Measurements from ENCODE around the gene MERTK.
"Not testable (repeated sequence)": the region's sequence is repeated elsewhere in the genome, so short reads cannot be mapped to it uniquely, and the experiment has no call there.

Gene MERTK

GRCh38 chr2:111945444-111946293 is 47.3 kb downstream of the MERTK start:
- DNase-seq (ENCODE audit: low read depth in 2 of 2), result no peak

- no peak for DNase-seq (ENCODE audit: low read depth in 2 of 2)
Measured at GRCh38 chr2:111946294-111947114, 48.1 kb downstream of the MERTK start.

GRCh38 chr2:111947219-111947618 is 48.8 kb downstream of the MERTK start:
- DNase-seq (ENCODE audit: low read depth in 2 of 2), result no peak

- DNase-seq (ENCODE audit: low read depth in 2 of 2), result no peak
Measured at GRCh38 chr2:111948832-111949231, 50.4 kb downstream of the MERTK start.

GRCh38 chr2:111950236-111950635 is 51.8 kb downstream of the MERTK start:
- no peak for DNase-seq (ENCODE audit: low read depth in 2 of 2)

GRCh38 chr2:111951486-111951885 is 53.1 kb downstream of the MERTK start:
- no peak for DNase-seq (ENCODE audit: low read depth in 2 of 2)

GRCh38 chr2:111952871-111953452 is 54.6 kb downstream of the MERTK start:
- no peak for DNase-seq (ENCODE audit: low read depth in 2 of 2)

- DNase-seq (ENCODE audit: low read depth in 2 of 2), result no peak
Measured at GRCh38 chr2:111954602-111955332, 56.4 kb downstream of the MERTK start.

- no peak for DNase-seq (ENCODE audit: low read depth in 2 of 2)
Measured at GRCh38 chr2:111957872-111958354, 59.5 kb downstream of the MERTK start.

- DNase-seq (ENCODE audit: low read depth in 2 of 2), result no peak
Measured at GRCh38 chr2:111958901-111959300, 60.5 kb downstream of the MERTK start.

- no peak for DNase-seq (ENCODE audit: low read depth in 2 of 2)
Measured at GRCh38 chr2:111961663-111962062, 63.3 kb downstream of the MERTK start.

GRCh38 chr2:111963086-111963485 is 64.7 kb downstream of the MERTK start:
- not testable (repeated sequence) for DNase-seq (ENCODE audit: low read depth in 2 of 2)

GRCh38 chr2:111963508-111963907 is 65.1 kb downstream of the MERTK start:
- not testable (repeated sequence) for DNase-seq (ENCODE audit: low read depth in 2 of 2)

- DNase-seq (ENCODE audit: low read depth in 2 of 2), result no peak
Measured at GRCh38 chr2:111965062-111965461, 66.7 kb downstream of the MERTK start.

- DNase-seq (ENCODE audit: low read depth in 2 of 2), result no peak
Measured at GRCh38 chr2:111966241-111966640, 67.8 kb downstream of the MERTK start.

- no peak for DNase-seq (ENCODE audit: low read depth in 2 of 2)
Measured at GRCh38 chr2:111967018-111967417, 68.6 kb downstream of the MERTK start.

- DNase-seq (ENCODE audit: low read depth in 2 of 2), result no peak
Measured at GRCh38 chr2:111970453-111970852, 72.0 kb downstream of the MERTK start.

- DNase-seq (ENCODE audit: low read depth in 2 of 2), result no peak
Measured at GRCh38 chr2:111972955-111973565, 74.7 kb downstream of the MERTK start.

- no peak for DNase-seq (ENCODE audit: low read depth in 2 of 2)
Measured at GRCh38 chr2:111973701-111974100, 75.3 kb downstream of the MERTK start.

- DNase-seq (ENCODE audit: low read depth in 2 of 2), result no peak
Measured at GRCh38 chr2:111975053-111975552, 76.7 kb downstream of the MERTK start.

GRCh38 chr2:111975819-111976218 is 77.4 kb downstream of the MERTK start:
- DNase-seq (ENCODE audit: low read depth in 2 of 2), result no peak
